Esophagus muscularis mucosa (tissue), 4 donors: ENCODE data around the gene PRKCB. TPM values are rescaled to one million over a fixed set of nuclear protein-coding genes. Genes with fewer than 3 reads are reported as not detected.

Experiments used
- DNase-seq: peaks from one replicate; pipeline ENCODE4 v3.0.0-alpha.2; 2017; ENCODE audit errors: extremely low spot score
- H3K27ac ChIP-seq, 4 donors: fragments of 200-600 bp; sonication (generic); replicated peaks in 1 of 4; 1 replicate in 3 of 4; 2 replicates in 1 of 4; pipeline ENCODE4 v1.5.1; 2016 to 2019; ENCODE audit warnings: mild to moderate bottlenecking in 1 of 4
- H3K27me3 ChIP-seq, 4 donors: fragments of 200-600 bp; sonication (generic); one replicate each; pipeline versions ENCODE4 v1.5.1 to v1.6.0; 2016 to 2019
- H3K36me3 ChIP-seq, 4 donors: fragments of 200-600 bp; sonication (generic); one replicate each; pipeline ENCODE4 v1.5.1; 2016 to 2019
- H3K4me1 ChIP-seq, 4 donors: fragments of 200-600 bp; sonication (generic); one replicate each; pipeline ENCODE4 v1.5.1; 2016 to 2019
- H3K4me3 ChIP-seq, 4 donors: fragments of 200-600 bp; sonication (generic); 1 replicate in 2 of 4; 2 replicates in 2 of 4; pipeline ENCODE4 v1.5.1; 2016 to 2019; ENCODE audit warnings: mild to moderate bottlenecking in 4 of 4, moderate library complexity in 1 of 4
- H3K9me3 ChIP-seq, 4 donors: fragments of 200-600 bp; sonication (generic); 1 replicate in 3 of 4; 2 replicates in 1 of 4; pipeline ENCODE4 v1.5.1; 2016 to 2019
- CTCF ChIP-seq, 3 experiments: fragments of 200-600 bp in 2 of 3; fragments of 450-650 bp in 1 of 3; sonication (generic) in 2 of 3; IDR thresholded peaks; one replicate each; pipeline ENCODE4 v1.5.1; 2017 to 2019; ENCODE audit warnings: antibody characterized with exemption in 3 of 3, mild to moderate bottlenecking in 2 of 3, moderate library complexity in 1 of 3
- EP300 ChIP-seq: sonication (generic); formaldehyde crosslinking; IDR thresholded peaks from one replicate; pipeline ENCODE4 v1.6.1; 2017; ENCODE audit warnings: antibody characterized with exemption
- POLR2A ChIP-seq: fragments of 450-650 bp; IDR thresholded peaks from one replicate; pipeline ENCODE4 v1.6.1; 2017; ENCODE audit warnings: antibody characterized with exemption, moderate library complexity, mild to moderate bottlenecking, low read depth
- POLR2AphosphoS5 ChIP-seq, 2 donors: sonication (generic); formaldehyde crosslinking; IDR thresholded peaks; one replicate each; pipeline ENCODE4 v1.6.1; 2017; ENCODE audit warnings: antibody characterized with exemption in 2 of 2
- WGBS: methylation state at CpG from one replicate; pipeline ENCODE4 v1.1.5; 2018; 5-methylcytosine and 5-hydroxymethylcytosine counted together
- intact Hi-C: fragments of 100-400 bp; cut with DNase I; formaldehyde crosslinking; loops from one replicate; pipeline ENCODE4 v1.15.1; 2023
- total RNA-seq, 4 donors: library from RNA; depleted of rRNA; stranded (reverse); fragments of >200 nt; gene quantifications; one replicate each; pipeline versions ENCODE4 v1.1.0 to v1.2.1, GENCODE V29; 2016

The PRKCB gene
- total RNA-seq, 4 donors from 2014 or later: 5.8 to 15.6 (median 9.7) TPM

- peaks cover 0 to 11% (median 8%) of the 10 kb centered on the region in 4 donors for H3K4me1 ChIP-seq
- no peak overlapping the region for H3K27ac ChIP-seq
- H3K4me3 ChIP-seq: no peak overlapping the region
- WGBS: 57% methylated on average over 3 of the region's 4 CpGs
- intact Hi-C loops: no loop called here
- no peaks in the 10 kb centered on the region for H3K9me3 ChIP-seq
- no peak for DNase-seq
- no peaks in the 10 kb centered on the region for H3K27me3 ChIP-seq
- TF ChIP-seq EP300: no peak
- no peak for TF ChIP-seq POLR2AphosphoS5 (IDR thresholded peaks at IDR 0.05)
- no peak for TF ChIP-seq POLR2A
- TF ChIP-seq CTCF (IDR thresholded peaks at IDR 0.05): no peak
- H3K36me3 ChIP-seq: no peaks in the 10 kb centered on the region
Measured at GRCh38 chr16:24203675-24204074, 367.9 kb downstream of the PRKCB start.

GRCh38 chr16:24204150-24204665, 368.4 kb downstream of the PRKCB start:
- no peak overlapping the region for H3K4me3 ChIP-seq
- no peaks in the 10 kb centered on the region for H3K36me3 ChIP-seq
- no peak for DNase-seq
- no peaks in the 10 kb centered on the region for H3K27me3 ChIP-seq
- intact Hi-C loops: no loop called here
- no peaks in the 10 kb centered on the region for H3K9me3 ChIP-seq
- peaks cover 0 to 5% (median 3%) of the 10 kb centered on the region in 4 donors for H3K4me1 ChIP-seq
- TF ChIP-seq POLR2A (no peak), EP300 (no peak), CTCF (IDR thresholded peaks at IDR 0.05) (no peak), POLR2AphosphoS5 (IDR thresholded peaks at IDR 0.05) (no peak)
- WGBS: 87% methylated on average over 2 of the region's 2 CpGs
- H3K27ac ChIP-seq: no peak overlapping the region

DNA sequence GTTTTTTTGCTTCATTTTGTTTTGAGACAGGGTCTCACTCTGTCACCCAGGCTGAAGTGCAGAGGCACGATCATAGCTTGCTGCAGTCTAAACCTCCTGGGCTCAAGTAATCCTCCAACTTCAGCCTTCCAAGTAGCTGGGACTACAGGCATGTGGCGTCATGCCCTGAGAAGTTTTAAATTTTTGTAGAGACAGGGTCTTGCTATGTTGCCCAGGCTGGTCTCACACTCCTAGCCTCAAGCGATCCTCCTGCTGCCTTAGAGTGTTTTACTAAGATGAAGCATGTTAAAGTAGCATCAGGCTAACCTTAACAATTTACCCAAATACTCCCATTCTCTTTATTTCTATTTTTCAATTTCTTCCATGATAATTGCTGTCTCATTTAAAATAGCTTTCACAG, 371.1 kb downstream of the PRKCB start:
- intact Hi-C loops: no loop called here
- Histone ChIP-seq H3K4me3 (no peak overlapping the region), H3K9me3 (no peaks in the 10 kb centered on the region), H3K27me3 (no peaks in the 10 kb centered on the region), H3K4me1 (no peaks in the 10 kb centered on the region), H3K27ac (no peak overlapping the region), H3K36me3 (no peaks in the 10 kb centered on the region)
- TF ChIP-seq CTCF (IDR thresholded peaks at IDR 0.05) (no peak), POLR2A (no peak), POLR2AphosphoS5 (IDR thresholded peaks at IDR 0.05) (no peak), EP300 (no peak)
- no peak for DNase-seq
- WGBS: 59% methylated on average over 3 of the region's 3 CpGs

DNA sequence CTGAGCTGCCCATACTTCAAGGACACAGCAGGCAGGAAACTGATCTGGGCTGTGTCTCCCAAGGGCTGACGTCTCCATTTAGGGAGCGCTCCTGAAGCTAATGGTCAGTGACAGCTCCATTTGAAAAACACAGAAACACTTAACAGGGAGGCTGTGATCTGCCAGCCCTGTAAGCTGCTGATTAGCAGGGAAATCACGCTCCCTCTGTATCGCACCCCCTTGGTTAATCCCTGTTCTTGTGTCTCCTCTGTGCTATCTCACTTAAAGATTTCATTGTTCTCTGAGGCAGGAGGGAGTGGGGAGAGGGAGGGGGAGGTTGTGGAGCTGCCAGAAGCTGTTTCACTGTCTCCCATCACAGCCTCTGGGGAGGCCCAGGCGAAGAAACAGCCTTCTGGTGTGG, 372.9 kb downstream of the PRKCB start:
- no peaks in the 10 kb centered on the region for H3K36me3 ChIP-seq
- H3K4me3 ChIP-seq: no peak overlapping the region
- TF ChIP-seq POLR2AphosphoS5 (IDR thresholded peaks at IDR 0.05): no peak
- TF ChIP-seq EP300: no peak
- TF ChIP-seq CTCF (IDR thresholded peaks at IDR 0.05): no peak
- no peak for TF ChIP-seq POLR2A
- H3K27me3 ChIP-seq: no peaks in the 10 kb centered on the region
- no peak overlapping the region for H3K27ac ChIP-seq
- no peaks in the 10 kb centered on the region for H3K9me3 ChIP-seq
- intact Hi-C loops: no loop called here
- DNase-seq: no peak
- 43% methylated on average over 5 of the region's 5 CpGs for WGBS
- H3K4me1 ChIP-seq: no peaks in the 10 kb centered on the region

DNA sequence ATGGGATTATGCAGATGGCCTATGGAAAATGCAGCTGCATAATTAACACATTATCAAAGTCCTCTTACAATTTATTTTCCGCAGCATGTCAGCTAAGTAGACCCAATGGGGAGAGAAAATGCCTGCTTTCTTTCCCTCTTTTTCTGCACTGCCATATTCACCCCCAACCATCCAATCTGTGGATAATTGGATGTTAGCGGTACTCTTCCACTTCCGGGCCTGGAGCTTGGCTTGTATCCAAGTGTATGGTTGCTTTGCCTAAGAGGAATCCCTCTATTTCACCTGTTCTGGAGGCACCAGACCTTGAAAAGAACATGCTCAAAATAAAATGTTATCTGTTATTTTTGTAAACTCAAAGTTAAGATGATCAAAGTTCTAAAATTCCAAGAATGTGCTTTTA, 379.2 kb downstream of the PRKCB start:
- intact Hi-C loops: no loop called here
- Histone ChIP-seq H3K9me3 (no peaks in the 10 kb centered on the region), H3K27me3 (no peaks in the 10 kb centered on the region), H3K4me1 (no peaks in the 10 kb centered on the region), H3K4me3 (no peak overlapping the region), H3K27ac (no peak overlapping the region), H3K36me3 (no peaks in the 10 kb centered on the region)
- WGBS: 85% methylated on average over 3 of the region's 3 CpGs
- TF ChIP-seq POLR2AphosphoS5 (IDR thresholded peaks at IDR 0.05) (no peak), EP300 (no peak), CTCF (IDR thresholded peaks at IDR 0.05) (no peak), POLR2A (no peak)
- DNase-seq: no peak
